ENCODE data around the gene FBXW2.

- no peak for TF ChIP-seq CTCF (conservative IDR thresholded peaks at IDR 0.05)
- no peak for TF ChIP-seq EZH2 (IDR thresholded peaks at IDR 0.05; ENCODE audit: low read depth)
Measured at GRCh38 chr9:120745278-120745677, 47.9 kb downstream of the FBXW2 start.
